CD4-positive, alpha-beta T cell (primary cell): ENCODE results near the gene P3H2. TPM values are rescaled to one million over a fixed set of nuclear protein-coding genes. Genes with fewer than 3 reads are reported as not detected.

Source experiments
- ATAC-seq: fragments of 200-7000 bp; cut with Tn5 transposase; one replicate; pipeline ENCODE4 v1.10.0; 2022; ENCODE audit warnings: mild to moderate bottlenecking; ENCODE audit not compliant: poor library complexity
- CTCF ChIA-PET: fragments of 350-600 bp; sonication (Branson Sonifier 250); formaldehyde crosslinking; loops from one replicate; lab custom pipeline; 2021; ENCODE audit warnings: antibody characterized with exemption, inconsistent platforms; lab: Charles Lee
- POLR2A ChIA-PET: fragments of 350-600 bp; sonication (Branson Sonifier 250); formaldehyde crosslinking; loops from one replicate; lab custom pipeline; 2021; ENCODE audit warnings: antibody characterized with exemption, inconsistent platforms; lab: Charles Lee
- DNase-seq, 14 experiments: peaks; one replicate each; pipeline ENCODE4 v3.0.0-alpha.2; 2013 to 2020; ENCODE audit warnings: mixed read lengths in 2 of 14
- H3K27ac ChIP-seq, 2 donors: one replicate each; pipeline versions ENCODE4 v1.5.1 to v1.7.0; 2013; ENCODE audit warnings: low read length in 2 of 2, low read depth in 1 of 2, mild to moderate bottlenecking in 1 of 2
- H3K27me3 ChIP-seq, 2 experiments: 1 replicate in 1 of 2; 2 replicates in 1 of 2; pipeline versions ENCODE4 v1.6.1 to v1.7.0; 2013; ENCODE audit warnings: low read length in 2 of 2, control low read depth in 1 of 2, mild to moderate bottlenecking in 1 of 2, moderate library complexity in 1 of 2; ENCODE audit not compliant: insufficient read depth in 2 of 2, control insufficient read depth in 1 of 2
- H3K36me3 ChIP-seq: one replicate; pipeline ENCODE4 v1.6.1; 2013; ENCODE audit warnings: low read length, control low read depth; ENCODE audit not compliant: insufficient read depth
- H3K4me1 ChIP-seq: one replicate; pipeline ENCODE4 v1.6.1; 2013; ENCODE audit warnings: low read length, control low read depth; ENCODE audit not compliant: insufficient read depth
- H3K4me3 ChIP-seq: one replicate; pipeline ENCODE4 v1.5.1; 2013; ENCODE audit warnings: mild to moderate bottlenecking, low read length, moderate library complexity
- H3K9me3 ChIP-seq, 2 experiments: 1 replicate in 1 of 2; 2 replicates in 1 of 2; pipeline versions ENCODE4 v1.6.1 to v1.7.0; 2013; ENCODE audit warnings: low read length in 2 of 2, mild to moderate bottlenecking in 2 of 2, control low read depth in 1 of 2, moderate library complexity in 1 of 2; ENCODE audit not compliant: control insufficient read depth in 1 of 2, insufficient read depth in 1 of 2
- H3K27ac Mint-ChIP-seq: one replicate; pipeline ENCODE4 v1.8.0; 2020; ENCODE audit warnings: mixed read lengths
- H3K27me3 Mint-ChIP-seq: one replicate; pipeline ENCODE4 v1.8.0; 2021; ENCODE audit warnings: mixed read lengths
- H3K36me3 Mint-ChIP-seq: one replicate; pipeline ENCODE4 v1.8.0; 2021; ENCODE audit warnings: low read depth, mixed read lengths
- H3K4me1 Mint-ChIP-seq: one replicate; pipeline ENCODE4 v1.8.0; 2021; ENCODE audit warnings: low read depth, mixed read lengths
- H3K4me3 Mint-ChIP-seq: one replicate; pipeline ENCODE4 v1.8.0; 2020; ENCODE audit warnings: mild to moderate bottlenecking, mixed read lengths
- H3K9me3 Mint-ChIP-seq: one replicate; pipeline ENCODE4 v1.8.0; 2020; ENCODE audit warnings: mixed read lengths
- intact Hi-C, 2 experiments: fragments of 100-400 bp; cut with DNase I in 1 of 2; cut with micrococcal nuclease in 1 of 2; formaldehyde crosslinking; loops; one replicate each; pipeline versions ENCODE4 v1.15.1 to v1.9.0; 2023 to 2025; cut with DNase I, micrococcal nuclease
- total RNA-seq, 174 experiments: library from RNA in 2 of 174; stranded (reverse) in 2 of 174; gene quantifications; one replicate each; pipeline ENCODE4 v1.2.3 and lab custom pipeline; 2021 to 2026
- TF ChIP-seq, protein P1 (sequence below): fragments of 200-600 bp; IDR thresholded peaks from one replicate; pipeline ENCODE4 v1.8.0; 2022; ENCODE audit warnings: antibody characterized with exemption, mild to moderate bottlenecking

The P3H2 gene
- total RNA-seq, 2 experiments from 2014 or later, result not detected

DNA sequence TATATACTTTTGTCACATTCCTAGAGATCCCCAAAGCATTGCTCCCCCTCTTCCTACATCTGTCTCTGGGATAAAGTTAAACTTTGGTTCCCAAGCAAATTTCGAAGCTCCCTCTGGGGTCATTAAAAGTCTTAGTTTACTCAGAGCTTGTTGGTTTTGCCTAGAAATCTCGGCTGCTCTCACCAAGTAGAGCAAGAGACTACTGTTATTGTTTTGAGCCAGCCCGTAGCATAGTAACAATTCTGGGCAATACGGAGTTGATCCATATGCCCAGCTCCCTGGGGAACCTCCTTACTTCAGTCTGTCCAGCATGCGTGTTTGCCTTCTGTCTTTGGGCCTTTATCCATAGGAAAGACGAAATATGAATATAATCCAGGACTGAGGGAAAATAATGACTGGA lies 10.0 kb upstream of the P3H2 start:
- no peaks in the 10 kb centered on the region for H3K36me3 Mint-ChIP-seq
- no peak overlapping the region for H3K4me3 ChIP-seq
- no peaks in the 10 kb centered on the region for H3K36me3 ChIP-seq
- DNase-seq (no peak), ATAC-seq (no peak)
- H3K9me3 Mint-ChIP-seq, result no peaks in the 10 kb centered on the region
- H3K27me3 Mint-ChIP-seq, result peaks cover 45% of the 10 kb centered on the region
- intact Hi-C loops, result no loop called here
- no peaks in the 10 kb centered on the region for H3K4me1 Mint-ChIP-seq
- no peak overlapping the region for H3K27ac ChIP-seq
- H3K4me1 ChIP-seq, result no peaks in the 10 kb centered on the region
- TF ChIP-seq, protein P1, sequence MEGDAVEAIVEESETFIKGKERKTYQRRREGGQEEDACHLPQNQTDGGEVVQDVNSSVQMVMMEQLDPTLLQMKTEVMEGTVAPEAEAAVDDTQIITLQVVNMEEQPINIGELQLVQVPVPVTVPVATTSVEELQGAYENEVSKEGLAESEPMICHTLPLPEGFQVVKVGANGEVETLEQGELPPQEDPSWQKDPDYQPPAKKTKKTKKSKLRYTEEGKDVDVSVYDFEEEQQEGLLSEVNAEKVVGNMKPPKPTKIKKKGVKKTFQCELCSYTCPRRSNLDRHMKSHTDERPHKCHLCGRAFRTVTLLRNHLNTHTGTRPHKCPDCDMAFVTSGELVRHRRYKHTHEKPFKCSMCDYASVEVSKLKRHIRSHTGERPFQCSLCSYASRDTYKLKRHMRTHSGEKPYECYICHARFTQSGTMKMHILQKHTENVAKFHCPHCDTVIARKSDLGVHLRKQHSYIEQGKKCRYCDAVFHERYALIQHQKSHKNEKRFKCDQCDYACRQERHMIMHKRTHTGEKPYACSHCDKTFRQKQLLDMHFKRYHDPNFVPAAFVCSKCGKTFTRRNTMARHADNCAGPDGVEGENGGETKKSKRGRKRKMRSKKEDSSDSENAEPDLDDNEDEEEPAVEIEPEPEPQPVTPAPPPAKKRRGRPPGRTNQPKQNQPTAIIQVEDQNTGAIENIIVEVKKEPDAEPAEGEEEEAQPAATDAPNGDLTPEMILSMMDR, result no peak
- no peak overlapping the region for H3K4me3 Mint-ChIP-seq
- CTCF ChIA-PET, result no interaction called here
- no peak overlapping the region for H3K27ac Mint-ChIP-seq
- POLR2A ChIA-PET, result no interaction called here
- H3K9me3 ChIP-seq, result no peaks in the 10 kb centered on the region
- H3K27me3 ChIP-seq, result no peaks in the 10 kb centered on the region

DNA sequence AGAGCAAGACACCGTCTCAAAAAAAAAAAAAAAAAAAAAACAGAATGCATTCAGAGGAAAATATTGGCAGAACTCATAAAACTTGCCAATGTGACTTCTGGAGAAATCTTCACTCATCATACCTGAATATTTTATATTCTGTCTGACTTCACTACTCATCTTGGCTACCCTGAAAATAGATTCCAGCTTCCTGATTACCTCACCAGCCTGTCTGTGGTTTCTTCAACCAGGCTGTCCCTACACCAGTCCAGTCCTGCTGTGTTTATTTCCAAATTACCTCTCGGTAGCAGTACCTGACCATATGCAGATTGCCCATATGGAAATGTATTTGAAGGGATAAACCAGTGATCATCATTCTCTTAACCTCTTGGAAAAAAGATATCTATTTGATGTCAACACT lies 9.3 kb upstream of the P3H2 start:
- H3K4me3 ChIP-seq, result no peak overlapping the region
- DNase-seq (no peak), ATAC-seq (no peak)
- H3K36me3 ChIP-seq, result no peaks in the 10 kb centered on the region
- ChIA-PET CTCF (no interaction called here), POLR2A (no interaction called here)
- Mint-ChIP-seq H3K27me3 (peaks cover 45% of the 10 kb centered on the region), H3K4me1 (no peaks in the 10 kb centered on the region), H3K27ac (no peak overlapping the region), H3K36me3 (no peaks in the 10 kb centered on the region), H3K4me3 (no peak overlapping the region), H3K9me3 (no peaks in the 10 kb centered on the region)
- TF ChIP-seq, protein P1, result no peak
- H3K4me1 ChIP-seq, result no peaks in the 10 kb centered on the region
- no peaks in the 10 kb centered on the region for H3K9me3 ChIP-seq
- intact Hi-C loops, result no loop called here
- H3K27me3 ChIP-seq, result no peaks in the 10 kb centered on the region
- H3K27ac ChIP-seq, result no peak overlapping the region

DNA sequence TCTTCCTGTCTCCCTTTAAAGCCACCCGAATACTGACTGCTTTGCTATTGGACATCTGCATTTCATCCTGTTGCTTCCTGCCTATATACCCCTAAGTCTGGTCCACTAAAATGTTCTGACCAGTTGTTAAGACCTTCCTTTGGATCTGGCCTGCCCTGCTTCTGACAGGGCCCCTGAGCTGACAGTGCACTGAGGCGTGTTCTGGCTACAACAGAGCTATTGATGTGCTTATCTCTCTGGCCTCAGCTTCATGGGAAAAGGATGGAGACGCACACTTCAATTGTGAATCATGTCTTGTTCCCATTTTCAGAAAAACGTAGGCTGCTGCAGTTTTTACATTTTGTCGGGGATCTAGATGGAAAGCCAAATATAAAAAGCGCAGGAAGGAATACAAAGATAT lies 7.1 kb upstream of the P3H2 start:
- Mint-ChIP-seq H3K4me1 (no peaks in the 10 kb centered on the region), H3K36me3 (no peaks in the 10 kb centered on the region), H3K27me3 (peaks cover 42% of the 10 kb centered on the region), H3K4me3 (no peak overlapping the region), H3K27ac (no peak overlapping the region), H3K9me3 (no peaks in the 10 kb centered on the region)
- peaks cover 3 to 6% of the 10 kb centered on the region in 2 experiments for H3K27me3 ChIP-seq
- no peak for ATAC-seq
- TF ChIP-seq, protein P1, result no peak
- no peaks in the 10 kb centered on the region for H3K4me1 ChIP-seq
- intact Hi-C loops, result no loop called here
- no peaks in the 10 kb centered on the region for H3K9me3 ChIP-seq
- no peak for DNase-seq
- H3K4me3 ChIP-seq, result no peak overlapping the region
- CTCF ChIA-PET, result no interaction called here
- POLR2A ChIA-PET, result no interaction called here
- H3K27ac ChIP-seq, result no peak overlapping the region
- no peaks in the 10 kb centered on the region for H3K36me3 ChIP-seq
